Endothelial cell of umbilical vein (primary cell): ENCODE data around the gene ZNF75A. TPM values are rescaled to one million over a fixed set of nuclear protein-coding genes. Genes with fewer than 3 reads are reported as not detected.

Experiments
- BruUV-seq: library from RNA; stranded (reverse); fragments of 400-500 nt; replicated peaks from 2 replicates; lab custom pipeline; 2021; lab: Mats Ljungman, UMichigan
- CTCF ChIA-PET: fragments of 300-600, 350-600 bp; sonication (Branson Sonifier 250); formaldehyde crosslinking; loops from one replicate; lab custom pipeline; 2021; ENCODE audit warnings: antibody characterized with exemption, inconsistent platforms; lab: Charles Lee
- POLR2A ChIA-PET: fragments of 300-600, 350-600 bp; sonication (Branson Sonifier 250); formaldehyde crosslinking; loops from one replicate; lab custom pipeline; 2021; ENCODE audit warnings: antibody characterized with exemption, inconsistent platforms; lab: Charles Lee
- DNase-seq: peaks from one replicate; pipeline ENCODE4 v3.0.0-alpha.2; 2011; ENCODE audit warnings: low read depth, low spot score
- FAIRE-seq: peaks from 2 replicates; lab custom pipeline; 2011; peaks lifted over from hg19 to GRCh38; lab: Jason Lieb, UNC
- H2AFZ ChIP-seq: 2 replicates; pipeline ENCODE4 v1.6.0; 2012; ENCODE audit warnings: low read depth, low read length, control low read depth, inconsistent platforms
- H3K27ac ChIP-seq: 2 replicates; pipeline ENCODE4 v1.5.1; 2011; ENCODE audit warnings: low read depth, mild to moderate bottlenecking, control low read depth, low read length, moderate library complexity; ENCODE audit not compliant: insufficient read depth
- H3K27me3 ChIP-seq, 2 experiments: 2 replicates each; pipeline versions ENCODE4 v1.6.0 to v1.6.1; 2011; ENCODE audit warnings: low read length in 2 of 2, mixed read lengths in 1 of 2; ENCODE audit not compliant: control insufficient read depth in 2 of 2, insufficient read depth in 2 of 2
- H3K36me3 ChIP-seq, 2 experiments: 2 replicates in 1 of 2; 3 replicates in 1 of 2; pipeline ENCODE4 v1.5.1; 2011; ENCODE audit warnings: low read length in 2 of 2, mild to moderate bottlenecking in 1 of 2, moderate library complexity in 1 of 2; ENCODE audit not compliant: control insufficient read depth in 2 of 2, insufficient read depth in 2 of 2; ENCODE audit errors: extremely low read depth in 1 of 2
- H3K4me1 ChIP-seq: 3 replicates; pipeline ENCODE4 v1.5.1; 2011; ENCODE audit warnings: mild to moderate bottlenecking, low read length; ENCODE audit not compliant: control insufficient read depth, insufficient read depth; ENCODE audit errors: extremely low read depth
- H3K4me2 ChIP-seq: 2 replicates; pipeline ENCODE4 v1.6.1; 2011; ENCODE audit warnings: low read length, control low read depth, mixed read lengths; ENCODE audit not compliant: insufficient read depth
- H3K4me3 ChIP-seq, 3 experiments: fragments of 200-600 bp in 1 of 3; sonication (generic), shearing (Covaris generic) in 1 of 3; replicated peaks in 1 of 3; 2 replicates each; pipeline ENCODE4 v1.5.1; 2011 to 2016; ENCODE audit warnings: control low read depth in 3 of 3, low read length in 3 of 3, mild to moderate bottlenecking in 2 of 3, inconsistent platforms in 1 of 3, low read depth in 1 of 3, moderate library complexity in 1 of 3; ENCODE audit not compliant: insufficient read depth in 1 of 3
- H3K79me2 ChIP-seq: 2 replicates; pipeline ENCODE4 v1.6.0; 2012; ENCODE audit warnings: low read length, inconsistent platforms; ENCODE audit not compliant: control insufficient read depth, insufficient read depth
- H3K9ac ChIP-seq: replicated peaks from 2 replicates; pipeline ENCODE3; 2011; ENCODE audit warnings: low read length, control low read depth; ENCODE audit not compliant: insufficient read depth; ENCODE audit errors: extremely low read depth
- H3K9me1 ChIP-seq: replicated peaks from 3 replicates; pipeline ENCODE4 v1.6.0; 2011; ENCODE audit warnings: mild to moderate bottlenecking, low read length; ENCODE audit not compliant: control insufficient read depth, insufficient read depth; ENCODE audit errors: extremely low read depth
- H3K9me3 ChIP-seq: replicated peaks from 2 replicates; pipeline ENCODE4 v1.5.1; 2012; ENCODE audit warnings: low read length, inconsistent platforms; ENCODE audit not compliant: control insufficient read depth, insufficient read depth
- H4K20me1 ChIP-seq: replicated peaks from 2 replicates; pipeline ENCODE3; 2011; ENCODE audit warnings: mild to moderate bottlenecking, low read length; ENCODE audit not compliant: control insufficient read depth, insufficient read depth; ENCODE audit errors: extremely low read depth
- CTCF ChIP-seq, 2 donors: IDR thresholded peaks; 1 replicate in 1 of 2; 2 replicates in 1 of 2; pipeline ENCODE4 v1.5.1; 2011; ENCODE audit warnings: low read length in 2 of 2, mild to moderate bottlenecking in 2 of 2, moderate library complexity in 2 of 2, control low read depth in 1 of 2, inconsistent platforms in 1 of 2, low read depth in 1 of 2; ENCODE audit not compliant: insufficient read depth in 1 of 2; ENCODE audit errors: extremely low read depth in 1 of 2
- EZH2 ChIP-seq: IDR thresholded peaks from 2 replicates; pipeline ENCODE4 v1.6.1; 2012; ENCODE audit warnings: borderline replicate concordance, low read depth, mild to moderate bottlenecking, moderate library complexity, low read length, inconsistent platforms; ENCODE audit not compliant: severe bottlenecking
- FOS ChIP-seq: IDR thresholded peaks from 2 replicates; pipeline ENCODE4 v1.6.1; 2011; ENCODE audit warnings: mild to moderate bottlenecking, low read length, moderate library complexity, borderline replicate concordance; ENCODE audit not compliant: insufficient read depth
- GATA2 ChIP-seq: IDR thresholded peaks from 2 replicates; pipeline ENCODE4 v1.7.0; 2011; ENCODE audit warnings: low read depth, mild to moderate bottlenecking, moderate library complexity, mixed read lengths, low read length; ENCODE audit not compliant: insufficient read length, insufficient read depth
- MYC ChIP-seq: IDR thresholded peaks from one replicate; pipeline ENCODE4 v1.6.1; 2011; ENCODE audit warnings: mild to moderate bottlenecking, low read depth, low read length
- POLR2A ChIP-seq: IDR thresholded peaks from 2 replicates; pipeline ENCODE4 v1.6.1; 2012; ENCODE audit warnings: low read depth, mild to moderate bottlenecking, control low read depth, low read length
- POLR2AphosphoS5 ChIP-seq: IDR thresholded peaks from 2 replicates; pipeline ENCODE4 v1.6.1; 2012; ENCODE audit warnings: low read depth, mild to moderate bottlenecking, control low read depth, low read length, moderate library complexity; ENCODE audit not compliant: insufficient read depth
- dilution Hi-C: fragments of 300-500 bp; cut with MboI; formaldehyde crosslinking; loops from one replicate; pipeline ENCODE4 v1.15.0; 2019; ENCODE audit warnings: low sequenced_read_pairs; ENCODE audit not compliant: extremely low pct_ligation_motif_present
- intact Hi-C: fragments of 100-400 bp; cut with micrococcal nuclease; formaldehyde crosslinking; loops from one replicate; pipeline ENCODE4 v1.10.0; 2022
- polyA plus RNA-seq, 4 experiments: library from polyadenylated mRNA; depleted of rRNA in 3 of 4; stranded (reverse) in 3 of 4; unstranded in 1 of 4; fragments of >200 nt; gene quantifications; 2 replicates each; pipeline versions ENCODE4 v1.2.1 to v1.2.3, GENCODE V29; 2011 to 2012; ENCODE audit warnings: missing spikeins in 1 of 4
- total RNA-seq: library from RNA; stranded (reverse); gene quantifications from 2 replicates; pipeline ENCODE4 v1.2.3, GENCODE V29; 2021

The ZNF75A gene
- total and polyA plus RNA-seq, 2 donors (not counting 3 experiments of a cell fraction or from before 2014, with no cell fraction given): 8.3 to 28.4 TPM

DNA sequence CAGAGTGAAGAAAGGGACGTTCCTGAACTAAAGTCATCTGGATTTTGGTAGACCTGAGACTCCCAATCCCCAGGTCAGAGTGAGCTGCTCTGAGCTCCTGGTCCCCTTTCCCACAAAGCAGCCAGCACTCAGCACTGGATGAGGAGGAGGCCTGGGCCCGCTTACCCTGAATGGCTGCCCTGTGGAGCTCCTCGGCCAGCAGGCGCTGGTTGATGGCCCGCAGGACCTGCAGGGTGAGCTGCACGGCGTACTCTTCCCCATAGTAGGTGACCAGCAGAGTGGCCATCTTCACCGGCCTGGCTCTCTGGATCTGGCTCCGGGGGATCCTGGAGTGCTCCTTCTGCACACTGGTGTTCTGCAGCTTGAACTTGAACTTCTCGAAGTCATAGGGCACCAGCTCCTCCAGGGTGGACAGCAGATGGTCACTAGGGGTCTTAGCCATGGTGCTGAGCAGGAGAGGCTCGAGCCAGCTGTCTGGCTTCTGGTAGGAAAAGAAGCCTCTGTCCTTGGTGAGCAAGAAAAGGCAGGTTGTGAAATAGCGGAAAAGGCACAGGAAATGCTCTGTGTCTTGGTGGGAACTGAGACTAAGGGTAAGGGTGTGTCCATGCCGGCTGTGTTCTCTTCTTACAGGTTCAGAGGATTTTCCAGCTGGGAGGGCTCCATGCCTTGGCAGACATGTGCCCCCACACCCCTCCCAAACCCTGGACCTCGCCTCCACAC lies 49.0 kb upstream of the ZNF75A start, which contains the start of gene MEFV:
TSS of gene MEFV (minus strand) at position 488 of the 720 bp plus-strand sequence. CDS start at position 442, 46 bp downstream.
- Histone ChIP-seq H3K4me3 (no peak within 1 kb of the TSS), H3K36me3 (no peaks in the 10 kb centered on the region), H3K4me1 (no peaks in the 10 kb centered on the region), H3K79me2 (no peaks in the 10 kb centered on the region), H3K27me3 (peaks cover 0 to 4% of the 10 kb centered on the region in 2 experiments), H3K4me2 (no peak within 1 kb of the TSS), H3K27ac (no peak within 1 kb of the TSS), H3K9ac (no peak within 1 kb of the TSS), H4K20me1 (no peaks in the 10 kb centered on the region), H3K9me1 (no peaks in the 10 kb centered on the region), H2AFZ (no peak within 1 kb of the TSS), H3K9me3 (no peaks in the 10 kb centered on the region)
- intact Hi-C loops (no loop called here), dilution Hi-C loops (no loop called here)
- FAIRE-seq: no peak
- no peak for DNase-seq
- ChIA-PET CTCF (no interaction called here), POLR2A (no interaction called here)
- no TSS peak for BruUV-seq
- TF ChIP-seq GATA2 (no peak), FOS (no peak), POLR2A (no peak), POLR2AphosphoS5 (no peak), MYC (no peak), CTCF (IDR thresholded peaks at IDR 0.05; ENCODE audit: extremely low read depth in 1 of 2, insufficient read depth in 1 of 2, low read depth in 1 of 2, low read length in 2 of 2) (no peak), EZH2 (no peak)
